NCI-H146 treated with DMSO at 0.1 percent for 48 hours (cell line): ENCODE results near the gene REXO1.
"Not testable (repeated sequence)": the region's sequence is repeated elsewhere in the genome, so short reads cannot be mapped to it uniquely, and the experiment has no call there.

Experiments used
- DNase-seq: peaks from one replicate; lab custom pipeline; 2025; ENCODE audit not compliant: unreplicated experiment; lab: John Stamatoyannopoulos, UW

Gene REXO1

GRCh38 chr19:1814391-1814790 is 33.9 kb downstream of the REXO1 start:
- no peak for DNase-seq

GRCh38 chr19:1813192-1814182 is 34.8 kb downstream of the REXO1 start:
- DNase-seq = no peak

GRCh38 chr19:1812426-1813191 is 35.7 kb downstream of the REXO1 start:
- DNase-seq = peak; percentile 70

GRCh38 chr19:1811942-1812425 is 36.3 kb downstream of the REXO1 start, which contains the start of gene ATP8B3:
ATP8B3 (minus strand) TSS chr19:1812276; CDS start chr19:1811736, 540 bp downstream.
- no peak for DNase-seq

- no peak for DNase-seq
These were observed 36.8 kb downstream of the REXO1 start for GRCh38 chr19:1811472-1811894.

GRCh38 chr19:1810439-1811160 is 37.7 kb downstream of the REXO1 start:
- DNase-seq = no peak

- no peak for DNase-seq
These were observed 38.6 kb downstream of the REXO1 start for GRCh38 chr19:1809678-1810077.

- DNase-seq = no peak
These were observed 39.9 kb downstream of the REXO1 start for GRCh38 chr19:1808395-1808731.

GRCh38 chr19:1807695-1808394 is 40.4 kb downstream of the REXO1 start:
- DNase-seq = no peak

- no peak for DNase-seq
These were observed 41.1 kb downstream of the REXO1 start for GRCh38 chr19:1807030-1807694.

GRCh38 chr19:1806184-1807029 is 41.9 kb downstream of the REXO1 start:
- DNase-seq = no peak

- DNase-seq = no peak
These were observed 42.7 kb downstream of the REXO1 start for GRCh38 chr19:1805401-1806183.

GRCh38 chr19:1804858-1805257 is 43.4 kb downstream of the REXO1 start:
- no peak for DNase-seq

- DNase-seq = no peak
These were observed 48.5 kb downstream of the REXO1 start for GRCh38 chr19:1799695-1800342.

GRCh38 chr19:1797313-1797712 is 51.0 kb downstream of the REXO1 start:
- not testable (repeated sequence) for DNase-seq

GRCh38 chr19:1796395-1797142 is 51.7 kb downstream of the REXO1 start:
- no peak for DNase-seq
